GM12874 (cell line): ENCODE results near the gene ZER1.

Experiments used
- CTCF ChIP-seq: IDR thresholded peaks from 2 replicates; pipeline ENCODE4 v1.5.1; 2011; ENCODE audit warnings: low read depth, mild to moderate bottlenecking, control low read depth, low read length, moderate library complexity; ENCODE audit not compliant: insufficient read depth

ZER1 gene

GRCh38 chr9:128798896-128799295 is 27.2 kb upstream of the ZER1 start:
- no peak for TF ChIP-seq CTCF

- no peak for TF ChIP-seq CTCF
Observed at GRCh38 chr9:128792978-128793686, 21.4 kb upstream of the ZER1 start.

GRCh38 chr9:128792134-128792533 is 20.4 kb upstream of the ZER1 start:
- TF ChIP-seq CTCF = no peak

- TF ChIP-seq CTCF = no peak
Observed at GRCh38 chr9:128790536-128790935, 18.8 kb upstream of the ZER1 start.

GRCh38 chr9:128788445-128788844 is 16.7 kb upstream of the ZER1 start:
- no peak for TF ChIP-seq CTCF

- no peak for TF ChIP-seq CTCF
Observed at GRCh38 chr9:128787659-128788058, 15.9 kb upstream of the ZER1 start.

GRCh38 chr9:128786681-128787601 is 15.2 kb upstream of the ZER1 start, which contains the start of gene TBC1D13:
TSS of gene TBC1D13 (plus strand) at chr9:128787253. CDS start at chr9:128787354, 101 bp downstream.
- TF ChIP-seq CTCF = no peak
